ENCODE data around the gene CFAP299. TPM values are rescaled to one million over a fixed set of nuclear protein-coding genes. Genes with fewer than 3 reads are reported as not detected.

CFAP299 gene
- total and polyA plus RNA-seq, 2 experiments from 2014 or later, result not detected

DNA sequence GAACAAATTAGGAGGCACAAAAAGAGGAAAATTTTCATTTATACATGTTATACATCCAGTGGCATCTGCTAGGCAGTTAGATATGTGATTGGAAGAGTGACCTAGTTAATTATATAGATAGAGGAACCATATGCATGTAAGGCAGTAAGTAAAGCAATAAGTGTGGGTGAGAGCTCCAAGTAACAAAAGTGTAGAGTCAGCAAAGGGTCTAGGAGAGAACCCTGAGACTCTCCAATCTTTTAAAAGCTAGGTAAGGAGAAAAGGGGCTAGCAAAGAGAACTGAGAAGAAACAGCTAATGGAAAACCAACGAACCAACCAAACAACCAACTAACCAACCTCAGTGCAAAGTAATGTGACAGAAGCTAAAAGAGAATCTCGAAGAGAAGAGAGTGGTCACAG lies 3.8 kb upstream of the CFAP299 start:
- Histone ChIP-seq H3K27me3 (peaks cover 47% of the 10 kb centered on the region), H3K79me2 (no peaks in the 10 kb centered on the region), H4K20me1 (ENCODE audit: insufficient read depth, poor library complexity, severe bottlenecking) (no peaks in the 10 kb centered on the region), H3K4me3 (no peak overlapping the region), H3K27ac (no peak overlapping the region), H3K36me3 (replicated peaks; ENCODE audit: insufficient read depth, low read depth) (no peaks in the 10 kb centered on the region), H3K9me2 (replicated peaks; ENCODE audit: insufficient read depth) (no peaks in the 10 kb centered on the region), H3K9me3 (ENCODE audit: low read depth) (no peaks in the 10 kb centered on the region), H2AFZ (no peak overlapping the region), H3K4me1 (ENCODE audit: insufficient read depth) (no peaks in the 10 kb centered on the region), H3K4me2 (no peak overlapping the region)
- no peak for DNase-seq (ENCODE audit: low spot score)
- TF ChIP-seq, protein P1, sequence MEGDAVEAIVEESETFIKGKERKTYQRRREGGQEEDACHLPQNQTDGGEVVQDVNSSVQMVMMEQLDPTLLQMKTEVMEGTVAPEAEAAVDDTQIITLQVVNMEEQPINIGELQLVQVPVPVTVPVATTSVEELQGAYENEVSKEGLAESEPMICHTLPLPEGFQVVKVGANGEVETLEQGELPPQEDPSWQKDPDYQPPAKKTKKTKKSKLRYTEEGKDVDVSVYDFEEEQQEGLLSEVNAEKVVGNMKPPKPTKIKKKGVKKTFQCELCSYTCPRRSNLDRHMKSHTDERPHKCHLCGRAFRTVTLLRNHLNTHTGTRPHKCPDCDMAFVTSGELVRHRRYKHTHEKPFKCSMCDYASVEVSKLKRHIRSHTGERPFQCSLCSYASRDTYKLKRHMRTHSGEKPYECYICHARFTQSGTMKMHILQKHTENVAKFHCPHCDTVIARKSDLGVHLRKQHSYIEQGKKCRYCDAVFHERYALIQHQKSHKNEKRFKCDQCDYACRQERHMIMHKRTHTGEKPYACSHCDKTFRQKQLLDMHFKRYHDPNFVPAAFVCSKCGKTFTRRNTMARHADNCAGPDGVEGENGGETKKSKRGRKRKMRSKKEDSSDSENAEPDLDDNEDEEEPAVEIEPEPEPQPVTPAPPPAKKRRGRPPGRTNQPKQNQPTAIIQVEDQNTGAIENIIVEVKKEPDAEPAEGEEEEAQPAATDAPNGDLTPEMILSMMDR (IDR thresholded peaks at IDR 0.05; ENCODE audit: poor library complexity), result no peak
- TF ChIP-seq EZH2 (IDR thresholded peaks at IDR 0.05; ENCODE audit: borderline replicate concordance) (no peak), EZH2phosphoT487 (IDR thresholded peaks at IDR 0.05; ENCODE audit: low read depth, severe bottlenecking, unreplicated experiment) (no peak)
- WGBS (ENCODE audit: low lambda C conversion rate, missing lambda C conversion rate), result 69% methylated on average over 2 of the region's 2 CpGs

DNA sequence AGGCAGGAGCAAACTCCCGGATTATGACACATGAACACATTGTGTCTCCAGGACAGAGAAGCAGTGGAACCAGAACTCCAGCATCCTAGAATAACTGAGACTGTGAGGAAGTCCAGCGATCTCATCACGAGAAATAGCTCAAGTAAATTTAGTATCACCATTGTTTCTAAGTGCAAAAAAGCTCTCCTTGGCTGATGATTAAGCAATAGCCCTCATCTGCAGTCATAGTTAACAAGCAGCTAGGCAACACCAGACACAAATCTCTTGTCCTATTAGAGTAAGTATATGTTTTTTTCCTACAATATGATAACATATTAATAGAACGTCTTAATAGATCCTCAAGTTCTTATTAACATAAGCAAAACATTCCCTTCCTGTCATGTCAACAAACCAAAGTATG lies 2.4 kb upstream of the CFAP299 start:
- DNase-seq (ENCODE audit: low spot score), result no peak
- Histone ChIP-seq H3K9me2 (replicated peaks; ENCODE audit: insufficient read depth) (no peaks in the 10 kb centered on the region), H3K27me3 (peaks cover 43% of the 10 kb centered on the region), H3K27ac (no peak overlapping the region), H3K36me3 (replicated peaks; ENCODE audit: insufficient read depth, low read depth) (no peaks in the 10 kb centered on the region), H2AFZ (no peak overlapping the region), H3K4me2 (no peak overlapping the region), H4K20me1 (ENCODE audit: insufficient read depth, poor library complexity, severe bottlenecking) (no peaks in the 10 kb centered on the region), H3K4me3 (no peak overlapping the region), H3K4me1 (ENCODE audit: insufficient read depth) (no peaks in the 10 kb centered on the region), H3K9me3 (ENCODE audit: low read depth) (no peaks in the 10 kb centered on the region), H3K79me2 (no peaks in the 10 kb centered on the region)
- TF ChIP-seq EZH2 (IDR thresholded peaks at IDR 0.05; ENCODE audit: borderline replicate concordance) (no peak), EZH2phosphoT487 (IDR thresholded peaks at IDR 0.05; ENCODE audit: low read depth, severe bottlenecking, unreplicated experiment) (no peak)
- TF ChIP-seq, protein P1 (IDR thresholded peaks at IDR 0.05; ENCODE audit: poor library complexity), result no peak
- WGBS (ENCODE audit: low lambda C conversion rate, missing lambda C conversion rate), result 70% methylated on average over 4 of the region's 4 CpGs

DNA sequence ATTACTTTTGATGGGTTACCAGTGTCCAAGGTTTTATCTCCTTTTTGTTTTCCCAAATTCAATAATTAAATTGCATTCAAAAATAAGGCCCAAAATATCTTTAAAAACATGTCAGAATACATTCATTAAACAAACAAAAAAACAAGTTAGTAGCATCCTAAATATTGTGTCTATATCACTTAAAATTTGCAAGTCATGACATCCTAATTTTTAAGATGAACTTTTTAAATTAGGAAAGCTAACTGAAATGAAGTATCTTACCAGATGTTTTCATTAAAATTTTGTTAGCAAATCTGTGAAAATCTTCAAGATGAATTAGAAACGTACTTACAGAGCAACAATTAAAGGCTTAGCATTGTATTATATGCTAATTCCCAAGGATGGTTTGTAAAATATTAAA lies 962 bp upstream of the CFAP299 start:
- no peaks in the 10 kb centered on the region for H3K4me1 ChIP-seq (ENCODE audit: insufficient read depth)
- no peaks in the 10 kb centered on the region for H3K36me3 ChIP-seq (replicated peaks; ENCODE audit: insufficient read depth, low read depth)
- peaks cover 50% of the 10 kb centered on the region for H3K27me3 ChIP-seq
- TF ChIP-seq, protein P1 (IDR thresholded peaks at IDR 0.05; ENCODE audit: poor library complexity), result no peak
- no peak for TF ChIP-seq EZH2 (IDR thresholded peaks at IDR 0.05; ENCODE audit: borderline replicate concordance)
- no peak for TF ChIP-seq EZH2phosphoT487 (IDR thresholded peaks at IDR 0.05; ENCODE audit: low read depth, severe bottlenecking, unreplicated experiment)
- no peak overlapping the region for H3K27ac ChIP-seq
- WGBS (ENCODE audit: low lambda C conversion rate, missing lambda C conversion rate), result 70% methylated on average over 1 of the region's 1 CpG
- no peak overlapping the region for H3K4me2 ChIP-seq
- H3K9me2 ChIP-seq (replicated peaks; ENCODE audit: insufficient read depth), result no peaks in the 10 kb centered on the region
- H2AFZ ChIP-seq, result no peak overlapping the region
- no peak for DNase-seq (ENCODE audit: low spot score)
- H4K20me1 ChIP-seq (ENCODE audit: insufficient read depth, poor library complexity, severe bottlenecking), result no peaks in the 10 kb centered on the region
- no peaks in the 10 kb centered on the region for H3K79me2 ChIP-seq
- no peaks in the 10 kb centered on the region for H3K9me3 ChIP-seq (ENCODE audit: low read depth)
- no peak overlapping the region for H3K4me3 ChIP-seq

DNA sequence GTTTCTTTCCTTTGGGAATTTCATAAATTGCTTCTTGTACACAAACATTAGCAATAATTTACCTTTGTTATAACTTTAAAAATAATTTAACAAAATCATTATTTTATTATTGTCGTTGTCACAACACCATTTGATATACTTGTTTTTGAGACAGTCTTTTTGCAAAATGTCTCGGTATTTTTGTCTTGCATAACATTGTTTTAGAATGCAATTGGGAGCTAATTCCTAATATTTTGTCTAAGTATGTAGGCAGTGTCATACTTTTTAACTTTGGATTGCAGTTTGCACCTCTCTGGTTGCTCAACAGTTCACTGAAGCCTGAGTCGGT lies 340 bp upstream of the CFAP299 start:
- 17% methylated on average over 3 of the region's 3 CpGs for WGBS (ENCODE audit: low lambda C conversion rate, missing lambda C conversion rate)
- no peaks in the 10 kb centered on the region for H3K79me2 ChIP-seq
- H3K4me3 ChIP-seq, result peak overlapping the region; percentile 48
- TF ChIP-seq EZH2phosphoT487 (IDR thresholded peaks at IDR 0.05; ENCODE audit: low read depth, severe bottlenecking, unreplicated experiment) (no peak), EZH2 (IDR thresholded peaks at IDR 0.05; ENCODE audit: borderline replicate concordance) (no peak)
- TF ChIP-seq, protein P1 (IDR thresholded peaks at IDR 0.05; ENCODE audit: poor library complexity), result no peak
- peak overlapping the region; percentile 99 for H3K4me2 ChIP-seq
- H3K27me3 ChIP-seq, result peaks cover 44% of the 10 kb centered on the region
- H3K9me3 ChIP-seq (ENCODE audit: low read depth), result no peaks in the 10 kb centered on the region
- no peak for DNase-seq (ENCODE audit: low spot score)
- no peaks in the 10 kb centered on the region for H4K20me1 ChIP-seq (ENCODE audit: insufficient read depth, poor library complexity, severe bottlenecking)
- H3K4me1 ChIP-seq (ENCODE audit: insufficient read depth), result no peaks in the 10 kb centered on the region
- no peaks in the 10 kb centered on the region for H3K36me3 ChIP-seq (replicated peaks; ENCODE audit: insufficient read depth, low read depth)
- H3K27ac ChIP-seq, result no peak overlapping the region
- no peaks in the 10 kb centered on the region for H3K9me2 ChIP-seq (replicated peaks; ENCODE audit: insufficient read depth)
- H2AFZ ChIP-seq, result peak overlapping the region; percentile 71
